ENCODE results near the gene GNAL. TPM values are rescaled to one million over a fixed set of nuclear protein-coding genes. Genes with fewer than 3 reads are reported as not detected.

GNAL gene
- total RNA-seq, 1 donor from 2014 or later = 5.9 TPM

GRCh38 chr18:11762429-11762828 lies 73.4 kb downstream of the GNAL start:
- intact Hi-C loops (cut with DNase I) = no loop called here

GRCh38 chr18:11767329-11767728 lies 78.3 kb downstream of the GNAL start:
- no peak for TF ChIP-seq CTCF (IDR thresholded peaks at IDR 0.05)
- no peak overlapping the region for H3K4me3 ChIP-seq
- no peak overlapping the region for H3K27ac ChIP-seq
- DNase-seq (ENCODE audit: low spot score in 2 of 2) = no peak
- no peaks in the 10 kb centered on the region for H3K27me3 ChIP-seq
- intact Hi-C loops (cut with DNase I) = no loop called here
- no peaks in the 10 kb centered on the region for H3K36me3 ChIP-seq
- H3K4me1 ChIP-seq = no peaks in the 10 kb centered on the region
- H3K9me3 ChIP-seq = no peaks in the 10 kb centered on the region

More at GRCh38 chr18:11762429-11762828, 73.4 kb downstream of the GNAL start:
- Histone ChIP-seq H3K27me3 (no peaks in the 10 kb centered on the region), H3K27ac (no peak overlapping the region), H3K4me3 (no peak overlapping the region), H3K9me3 (no peaks in the 10 kb centered on the region), H3K36me3 (no peaks in the 10 kb centered on the region), H3K4me1 (no peaks in the 10 kb centered on the region)
- no peak for TF ChIP-seq CTCF (IDR thresholded peaks at IDR 0.05)
- DNase-seq (ENCODE audit: low spot score in 2 of 2) = no peak

- no peak for TF ChIP-seq CTCF (IDR thresholded peaks at IDR 0.05)
- Histone ChIP-seq H3K9me3 (no peaks in the 10 kb centered on the region), H3K27ac (no peak overlapping the region), H3K27me3 (no peaks in the 10 kb centered on the region), H3K4me1 (no peaks in the 10 kb centered on the region), H3K36me3 (no peaks in the 10 kb centered on the region), H3K4me3 (no peak overlapping the region)
- intact Hi-C loops (cut with DNase I) = no loop called here
- DNase-seq (ENCODE audit: low spot score in 2 of 2) = no peak
These were observed 78.9 kb downstream of the GNAL start for GRCh38 chr18:11767935-11768334.

- Histone ChIP-seq H3K4me1 (no peaks in the 10 kb centered on the region), H3K27me3 (no peaks in the 10 kb centered on the region), H3K36me3 (no peaks in the 10 kb centered on the region), H3K9me3 (no peaks in the 10 kb centered on the region), H3K4me3 (no peak overlapping the region), H3K27ac (no peak overlapping the region)
- no peak for TF ChIP-seq CTCF (IDR thresholded peaks at IDR 0.05)
- intact Hi-C loops (cut with DNase I) = no loop called here
- no peak for DNase-seq (ENCODE audit: low spot score in 2 of 2)
These were observed 86.5 kb downstream of the GNAL start for GRCh38 chr18:11775436-11776174.

- no peak for DNase-seq (ENCODE audit: low spot score in 2 of 2)
- intact Hi-C loops (cut with DNase I) = no loop called here
- Histone ChIP-seq H3K27ac (no peak overlapping the region), H3K4me1 (no peaks in the 10 kb centered on the region), H3K27me3 (no peaks in the 10 kb centered on the region), H3K9me3 (no peaks in the 10 kb centered on the region), H3K4me3 (no peak overlapping the region), H3K36me3 (no peaks in the 10 kb centered on the region)
- no peak for TF ChIP-seq CTCF (IDR thresholded peaks at IDR 0.05)
These were observed 91.0 kb downstream of the GNAL start for GRCh38 chr18:11780042-11780441.

Measured in ascending aorta (tissue), 2 donors.